A549 (cell line): ENCODE measurements around the gene IL10. TPM values are rescaled to one million over a fixed set of nuclear protein-coding genes. Genes with fewer than 3 reads are reported as not detected.

Experiments used
- ATAC-seq, 2 experiments: fragments of 200-7000 bp in 1 of 2; fragments of >200 bp in 1 of 2; cut with Nextera tagmentation in 1 of 2; cut with Tn5 transposase in 1 of 2; 3 replicates each; pipeline versions ENCODE4 v1.8.0 to v1.9.1; 2018 to 2020; ENCODE audit warnings: mild to moderate bottlenecking in 1 of 2, moderate library complexity in 1 of 2
- CTCF ChIA-PET: fragments of 300-600 bp; sonication (Branson Sonifier 250); formaldehyde crosslinking; extraction: SDS; loops from one replicate; lab custom pipeline; 2021; ENCODE audit warnings: antibody characterized with exemption, inconsistent platforms; lab: Yijun Ruan, JAX
- POLR2A ChIA-PET: fragments of 350-600 bp; formaldehyde crosslinking; extraction: SDS; loops from one replicate; lab custom pipeline; 2021; ENCODE audit warnings: antibody characterized with exemption, inconsistent platforms; lab: Yijun Ruan, JAX
- DNase-seq, 2 experiments: peaks; one replicate each; pipeline versions ENCODE4 v3.0.0 to v3.0.0-alpha.2; 2011 to 2016; ENCODE audit warnings: low read depth in 1 of 2, low spot score in 1 of 2
- FAIRE-seq: peaks from 2 replicates; lab custom pipeline; 2011; peaks lifted over from hg19 to GRCh38; lab: Jason Lieb, UNC
- H3K27ac ChIP-seq, 2 experiments: fragments of >200 bp; sonication (Bioruptor Twin); formaldehyde crosslinking; 3 replicates each; pipeline ENCODE4 v1.5.1; 2016 to 2017
- H3K4me1 ChIP-seq: fragments of >200 bp; sonication (Bioruptor Twin); formaldehyde crosslinking; 3 replicates; pipeline ENCODE4 v1.6.1; 2016
- H3K4me2 ChIP-seq: fragments of >200 bp; sonication (Bioruptor Twin); formaldehyde crosslinking; 3 replicates; pipeline ENCODE4 v1.6.1; 2016
- H3K4me3 ChIP-seq: fragments of >200 bp; sonication (Bioruptor Twin); formaldehyde crosslinking; 3 replicates; pipeline ENCODE4 v1.5.1; 2016
- H3K9me3 ChIP-seq: fragments of >200 bp; sonication (Bioruptor Twin); formaldehyde crosslinking; 3 replicates; pipeline ENCODE4 v1.6.1; 2016
- CBX8 ChIP-seq: fragments of 200-600 bp; sonication (generic); IDR thresholded peaks from 2 replicates; pipeline ENCODE4 v1.6.1; 2016
- CEBPB ChIP-seq, 2 experiments: fragments of >200 bp in 1 of 2; sonication (Bioruptor Twin) in 1 of 2; formaldehyde crosslinking in 1 of 2; IDR thresholded peaks; 2 replicates each; pipeline ENCODE4 v1.6.1; 2012 to 2016
- EHF ChIP-seq: fragments of 250-450 bp; sonication (Bioruptor Pico); IDR thresholded peaks from 2 replicates; pipeline ENCODE4 v1.5.0; 2020; ENCODE audit warnings: mild to moderate bottlenecking
- EHMT2 ChIP-seq: fragments of 200-600 bp; sonication (generic); IDR thresholded peaks from 2 replicates; pipeline ENCODE4 v1.6.1; 2016; ENCODE audit warnings: antibody characterized with exemption, low read depth, mild to moderate bottlenecking, moderate library complexity
- EP300 ChIP-seq, 2 experiments: fragments of >200 bp; sonication (Bioruptor Twin); formaldehyde crosslinking; IDR thresholded peaks; 2 replicates in 1 of 2; 3 replicates in 1 of 2; pipeline ENCODE4 v1.6.1; 2016 to 2017
- ESRRA ChIP-seq: fragments of 150-350 bp; IDR thresholded peaks from 2 replicates; pipeline ENCODE4 v1.6.1; 2014; ENCODE audit warnings: mild to moderate bottlenecking, low read length, borderline replicate concordance
- FOSB ChIP-seq: fragments of 250-450 bp; sonication (Bioruptor Pico); IDR thresholded peaks from 2 replicates; pipeline ENCODE4 v1.5.0; 2020; ENCODE audit warnings: mild to moderate bottlenecking, moderate library complexity
- FOSL2 ChIP-seq, 2 experiments: fragments of 450-650 bp in 1 of 2; fragments of >200 bp in 1 of 2; sonication (Bioruptor Twin) in 1 of 2; formaldehyde crosslinking; IDR thresholded peaks; 2 replicates each; pipeline versions ENCODE4 v1.5.0 to v1.6.1; 2016 to 2020; ENCODE audit warnings: mild to moderate bottlenecking in 1 of 2, moderate library complexity in 1 of 2
- GATA3 ChIP-seq: IDR thresholded peaks from 2 replicates; pipeline ENCODE4 v1.6.1; 2012; ENCODE audit warnings: borderline replicate concordance
- HOXB13 ChIP-seq: fragments of 250-450 bp; sonication (Bioruptor Pico); IDR thresholded peaks from 2 replicates; pipeline ENCODE4 v1.5.0; 2020; ENCODE audit warnings: low read depth, mild to moderate bottlenecking, moderate library complexity
- HOXB5 ChIP-seq: fragments of 250-450 bp; sonication (Bioruptor Pico); IDR thresholded peaks from 2 replicates; pipeline ENCODE4 v1.5.0; 2020; ENCODE audit warnings: mild to moderate bottlenecking, moderate library complexity
- JUN ChIP-seq, 2 experiments: fragments of >200 bp; sonication (Bioruptor Twin); formaldehyde crosslinking; IDR thresholded peaks; 2 replicates in 1 of 2; 3 replicates in 1 of 2; pipeline ENCODE4 v1.6.1; 2016 to 2017
- JUNB ChIP-seq: fragments of >200 bp; sonication (Bioruptor Twin); formaldehyde crosslinking; IDR thresholded peaks from 2 replicates; pipeline ENCODE4 v1.6.1; 2016
- KDM1A ChIP-seq: fragments of 200-600 bp; sonication (generic); IDR thresholded peaks from 2 replicates; pipeline ENCODE4 v1.6.1; 2016; ENCODE audit warnings: low read depth, mild to moderate bottlenecking
- KDM5A ChIP-seq: fragments of 200-600 bp; sonication (generic); IDR thresholded peaks from 2 replicates; pipeline ENCODE4 v1.6.1; 2016; ENCODE audit warnings: antibody characterized with exemption, mild to moderate bottlenecking
- MYC ChIP-seq: IDR thresholded peaks from 2 replicates; pipeline ENCODE4 v1.6.1; 2012; ENCODE audit warnings: mild to moderate bottlenecking, inconsistent platforms, low read length, improper control_type of control experiment, borderline replicate concordance
- NR3C1 ChIP-seq: fragments of >200 bp; sonication (Bioruptor Twin); formaldehyde crosslinking; IDR thresholded peaks from 3 replicates; pipeline ENCODE4 v1.6.1; 2017
- PHF8 ChIP-seq: fragments of 200-600 bp; sonication (generic); IDR thresholded peaks from 2 replicates; pipeline ENCODE4 v1.6.1; 2016; ENCODE audit warnings: low read depth, mild to moderate bottlenecking, antibody characterized with exemption, moderate library complexity, borderline replicate concordance
- RNF2 ChIP-seq: fragments of 200-600 bp; sonication (generic); IDR thresholded peaks from 2 replicates; pipeline ENCODE4 v1.6.1; 2016; ENCODE audit warnings: low read depth, mild to moderate bottlenecking, antibody characterized with exemption, moderate library complexity, borderline replicate concordance
- TP53 ChIP-seq: fragments of 250-450 bp; sonication (Bioruptor Pico); IDR thresholded peaks from 2 replicates; pipeline ENCODE4 v1.5.0; 2021; ENCODE audit warnings: mild to moderate bottlenecking, moderate library complexity
- ZNF302 ChIP-seq: fragments of 250-450 bp; sonication (Bioruptor Pico); IDR thresholded peaks from 2 replicates; pipeline ENCODE4 v1.9.0; 2021; ENCODE audit warnings: inconsistent platforms, mild to moderate bottlenecking, moderate library complexity
- ZSCAN20 ChIP-seq: fragments of 250-450 bp; sonication (Bioruptor Pico); IDR thresholded peaks from 2 replicates; pipeline ENCODE4 v1.8.0; 2022; ENCODE audit warnings: mild to moderate bottlenecking, moderate library complexity
- WGBS: methylation state at CpG from one replicate; pipeline ENCODE4 v1.1.6; 2017; ENCODE audit errors: missing lambda C conversion rate; 5-methylcytosine and 5-hydroxymethylcytosine counted together
- polyA plus RNA-seq, 4 experiments: library from polyadenylated mRNA; depleted of rRNA in 3 of 4; stranded (reverse); fragments of >200 nt; fragmentation: RNase III in 1 of 4; extraction: RNeasy Plus Mini Kit Qiagen cat#74134 plus additional on column Dnase treatment in 1 of 4; gene quantifications; 2 replicates in 3 of 4; 3 replicates in 1 of 4; pipeline ENCODE4 v1.2.3, GENCODE V29; 2011 to 2017
- TF ChIP-seq, protein P1 (sequence below): IDR thresholded peaks from 2 replicates; pipeline ENCODE4 v1.6.1; 2012
- TF ChIP-seq, protein P2 (sequence below): fragments of >200 bp; sonication (Bioruptor Twin); formaldehyde crosslinking; IDR thresholded peaks from 2 replicates; pipeline ENCODE4 v1.6.1; 2016
- TF ChIP-seq, protein P3 (sequence below): fragments of 450-650 bp; IDR thresholded peaks from 2 replicates; pipeline ENCODE4 v1.6.1; 2014; ENCODE audit warnings: antibody characterized with exemption
- TF ChIP-seq, protein P4 (sequence below): fragments of >200 bp; sonication (Bioruptor Twin); formaldehyde crosslinking; IDR thresholded peaks from 3 replicates; pipeline ENCODE4 v1.5.1; 2016
- TF ChIP-seq, protein P5 (sequence below): fragments of 150-350 bp; IDR thresholded peaks from 2 replicates; pipeline ENCODE4 v1.6.1; 2014; ENCODE audit warnings: low read depth, mild to moderate bottlenecking, low read length
- TF ChIP-seq, protein P6 (sequence below): fragments of 250-450 bp; sonication (Bioruptor Pico); IDR thresholded peaks from 2 replicates; pipeline ENCODE4 v1.5.0; 2021; ENCODE audit warnings: mild to moderate bottlenecking, moderate library complexity, borderline replicate concordance

Gene IL10
- polyA plus RNA-seq, 2 of the 4 experiments (the other 2 are of a cell fraction): not detected

DNA sequence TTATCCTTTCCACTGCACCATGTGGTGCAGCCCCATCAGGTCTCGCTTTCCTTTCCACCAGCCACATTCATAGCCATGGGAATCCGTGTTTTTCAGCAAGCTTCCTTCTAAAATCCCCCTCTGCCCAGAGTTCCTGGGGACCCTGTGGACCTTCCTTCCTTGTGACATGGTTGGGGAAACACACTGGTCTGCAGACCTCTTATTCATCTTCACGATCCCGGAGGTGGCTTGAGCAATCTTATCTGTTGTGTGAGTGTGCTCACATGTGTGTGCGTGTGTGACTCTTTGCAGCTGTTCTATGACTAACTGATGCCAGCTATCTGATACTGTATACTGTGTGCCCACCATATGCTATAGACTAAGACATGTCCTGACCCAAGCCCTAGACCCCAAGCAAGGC, 15.6 kb upstream of the IL10 start:
- TF ChIP-seq, protein P1, sequence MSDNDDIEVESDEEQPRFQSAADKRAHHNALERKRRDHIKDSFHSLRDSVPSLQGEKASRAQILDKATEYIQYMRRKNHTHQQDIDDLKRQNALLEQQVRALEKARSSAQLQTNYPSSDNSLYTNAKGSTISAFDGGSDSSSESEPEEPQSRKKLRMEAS: no peak
- TF ChIP-seq JUN (IDR thresholded peaks at IDR 0.05) (no peak), RNF2 (no peak), EHMT2 (no peak), ESRRA (no peak), HOXB5 (no peak), MYC (no peak), JUNB (no peak), TP53 (CRISPR knock-in tag) (no peak), FOSB (CRISPR knock-in tag) (no peak), KDM5A (no peak), NR3C1 (no peak), KDM1A (no peak), PHF8 (no peak), ZSCAN20 (CRISPR knock-in tag) (no peak), HOXB13 (no peak), CEBPB (IDR thresholded peaks at IDR 0.05) (no peak)
- TF ChIP-seq, protein P2, sequence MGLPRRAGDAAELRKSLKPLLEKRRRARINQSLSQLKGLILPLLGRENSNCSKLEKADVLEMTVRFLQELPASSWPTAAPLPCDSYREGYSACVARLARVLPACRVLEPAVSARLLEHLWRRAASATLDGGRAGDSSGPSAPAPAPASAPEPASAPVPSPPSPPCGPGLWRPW: no peak
- TF ChIP-seq, protein P3, sequence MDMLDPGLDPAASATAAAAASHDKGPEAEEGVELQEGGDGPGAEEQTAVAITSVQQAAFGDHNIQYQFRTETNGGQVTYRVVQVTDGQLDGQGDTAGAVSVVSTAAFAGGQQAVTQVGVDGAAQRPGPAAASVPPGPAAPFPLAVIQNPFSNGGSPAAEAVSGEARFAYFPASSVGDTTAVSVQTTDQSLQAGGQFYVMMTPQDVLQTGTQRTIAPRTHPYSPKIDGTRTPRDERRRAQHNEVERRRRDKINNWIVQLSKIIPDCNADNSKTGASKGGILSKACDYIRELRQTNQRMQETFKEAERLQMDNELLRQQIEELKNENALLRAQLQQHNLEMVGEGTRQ: no peak
- TF ChIP-seq, protein P4, sequence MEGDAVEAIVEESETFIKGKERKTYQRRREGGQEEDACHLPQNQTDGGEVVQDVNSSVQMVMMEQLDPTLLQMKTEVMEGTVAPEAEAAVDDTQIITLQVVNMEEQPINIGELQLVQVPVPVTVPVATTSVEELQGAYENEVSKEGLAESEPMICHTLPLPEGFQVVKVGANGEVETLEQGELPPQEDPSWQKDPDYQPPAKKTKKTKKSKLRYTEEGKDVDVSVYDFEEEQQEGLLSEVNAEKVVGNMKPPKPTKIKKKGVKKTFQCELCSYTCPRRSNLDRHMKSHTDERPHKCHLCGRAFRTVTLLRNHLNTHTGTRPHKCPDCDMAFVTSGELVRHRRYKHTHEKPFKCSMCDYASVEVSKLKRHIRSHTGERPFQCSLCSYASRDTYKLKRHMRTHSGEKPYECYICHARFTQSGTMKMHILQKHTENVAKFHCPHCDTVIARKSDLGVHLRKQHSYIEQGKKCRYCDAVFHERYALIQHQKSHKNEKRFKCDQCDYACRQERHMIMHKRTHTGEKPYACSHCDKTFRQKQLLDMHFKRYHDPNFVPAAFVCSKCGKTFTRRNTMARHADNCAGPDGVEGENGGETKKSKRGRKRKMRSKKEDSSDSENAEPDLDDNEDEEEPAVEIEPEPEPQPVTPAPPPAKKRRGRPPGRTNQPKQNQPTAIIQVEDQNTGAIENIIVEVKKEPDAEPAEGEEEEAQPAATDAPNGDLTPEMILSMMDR: no peak
- ChIA-PET CTCF (interaction anchor here (1.0 to 2.6 kb wide), 6 partner anchors 10 to 124 kb away, joined by 3 to 11 read pairs (median 3); no protein-coding TSS in a partner anchor), POLR2A (no interaction called here)
- Histone ChIP-seq H3K4me1 (no peaks in the 10 kb centered on the region), H3K4me3 (no peak overlapping the region), H3K9me3 (no peaks in the 10 kb centered on the region), H3K27ac (no peak overlapping the region), H3K4me2 (no peak overlapping the region)
- no peak for ATAC-seq
- no peak for DNase-seq
- 74% methylated on average over 5 of the region's 5 CpGs for WGBS
- FAIRE-seq: no peak

DNA sequence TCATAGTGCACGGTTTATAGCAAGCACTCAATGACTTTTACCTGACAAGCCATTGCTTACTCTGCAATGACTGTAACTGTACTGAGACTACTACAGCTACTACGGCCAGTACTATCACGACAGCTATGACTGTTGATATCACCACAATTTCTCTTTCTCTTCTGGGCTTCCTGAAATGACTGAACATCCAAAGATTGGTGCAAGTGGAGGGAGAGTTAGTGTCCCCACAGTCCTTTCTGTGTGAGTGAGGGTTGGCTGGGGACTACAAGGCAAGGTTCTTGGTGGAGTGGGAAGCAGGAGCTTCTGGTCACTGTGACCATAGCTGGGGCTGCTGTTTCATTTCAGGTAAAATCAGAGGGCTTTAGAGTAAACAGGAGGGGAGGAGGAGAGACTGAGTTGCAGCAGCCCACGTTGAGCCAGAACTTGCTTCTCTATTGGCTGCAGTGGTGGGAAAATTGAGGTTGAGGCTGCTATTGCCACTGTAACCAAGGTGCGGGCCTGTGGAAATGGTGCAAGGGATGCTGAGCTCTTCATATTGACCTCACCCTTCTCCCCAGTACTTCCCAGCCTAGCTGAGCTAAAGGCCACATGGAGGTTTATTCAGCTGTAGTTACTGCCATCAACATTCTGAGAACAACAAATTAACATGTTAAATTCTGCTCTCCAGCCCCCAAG, 14.1 kb upstream of the IL10 start:
- DNase-seq: no peak
- FAIRE-seq: no peak
- no peak for ATAC-seq
- H3K4me1 ChIP-seq: no peaks in the 10 kb centered on the region
- H3K4me3 ChIP-seq: no peak overlapping the region
- no peak overlapping the region for H3K4me2 ChIP-seq
- H3K9me3 ChIP-seq: no peaks in the 10 kb centered on the region
- 48% methylated on average over 5 of the region's 5 CpGs for WGBS
- H3K27ac ChIP-seq: no peak overlapping the region
- ChIA-PET CTCF (interaction anchor here (0.8 to 2.6 kb wide), 2 partner anchors 126 to 197 kb away, joined by 3 to 11 read pairs; no protein-coding TSS in a partner anchor), POLR2A (no interaction called here)
- TF ChIP-seq, protein P3: no peak
- TF ChIP-seq, protein P5, sequence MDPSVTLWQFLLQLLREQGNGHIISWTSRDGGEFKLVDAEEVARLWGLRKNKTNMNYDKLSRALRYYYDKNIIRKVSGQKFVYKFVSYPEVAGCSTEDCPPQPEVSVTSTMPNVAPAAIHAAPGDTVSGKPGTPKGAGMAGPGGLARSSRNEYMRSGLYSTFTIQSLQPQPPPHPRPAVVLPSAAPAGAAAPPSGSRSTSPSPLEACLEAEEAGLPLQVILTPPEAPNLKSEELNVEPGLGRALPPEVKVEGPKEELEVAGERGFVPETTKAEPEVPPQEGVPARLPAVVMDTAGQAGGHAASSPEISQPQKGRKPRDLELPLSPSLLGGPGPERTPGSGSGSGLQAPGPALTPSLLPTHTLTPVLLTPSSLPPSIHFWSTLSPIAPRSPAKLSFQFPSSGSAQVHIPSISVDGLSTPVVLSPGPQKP: no peak
- TF ChIP-seq, protein P6, sequence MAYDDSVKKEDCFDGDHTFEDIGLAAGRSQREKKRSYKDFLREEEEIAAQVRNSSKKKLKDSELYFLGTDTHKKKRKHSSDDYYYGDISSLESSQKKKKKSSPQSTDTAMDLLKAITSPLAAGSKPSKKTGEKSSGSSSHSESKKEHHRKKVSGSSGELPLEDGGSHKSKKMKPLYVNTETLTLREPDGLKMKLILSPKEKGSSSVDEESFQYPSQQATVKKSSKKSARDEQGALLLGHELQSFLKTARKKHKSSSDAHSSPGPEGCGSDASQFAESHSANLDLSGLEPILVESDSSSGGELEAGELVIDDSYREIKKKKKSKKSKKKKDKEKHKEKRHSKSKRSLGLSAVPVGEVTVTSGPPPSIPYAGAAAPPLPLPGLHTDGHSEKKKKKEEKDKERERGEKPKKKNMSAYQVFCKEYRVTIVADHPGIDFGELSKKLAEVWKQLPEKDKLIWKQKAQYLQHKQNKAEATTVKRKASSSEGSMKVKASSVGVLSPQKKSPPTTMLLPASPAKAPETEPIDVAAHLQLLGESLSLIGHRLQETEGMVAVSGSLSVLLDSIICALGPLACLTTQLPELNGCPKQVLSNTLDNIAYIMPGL: no peak
- TF ChIP-seq FOSB (CRISPR knock-in tag): no peak
- TF ChIP-seq KDM1A: no peak
- no peak for TF ChIP-seq FOSL2 (IDR thresholded peaks at IDR 0.05)
- no peak for TF ChIP-seq FOSL2 (CRISPR knock-in tag; IDR thresholded peaks at IDR 0.05)
- TF ChIP-seq CBX8: no peak
- no peak for TF ChIP-seq EHMT2
- TF ChIP-seq EHF (CRISPR knock-in tag): no peak
- no peak for TF ChIP-seq ZNF302 (CRISPR knock-in tag)
- TF ChIP-seq GATA3: no peak
- TF ChIP-seq, protein P1: no peak
- TF ChIP-seq RNF2: no peak
- TF ChIP-seq EP300 (IDR thresholded peaks at IDR 0.05): no peak
